Measurements from ENCODE around the gene SLC38A10.

DNA sequence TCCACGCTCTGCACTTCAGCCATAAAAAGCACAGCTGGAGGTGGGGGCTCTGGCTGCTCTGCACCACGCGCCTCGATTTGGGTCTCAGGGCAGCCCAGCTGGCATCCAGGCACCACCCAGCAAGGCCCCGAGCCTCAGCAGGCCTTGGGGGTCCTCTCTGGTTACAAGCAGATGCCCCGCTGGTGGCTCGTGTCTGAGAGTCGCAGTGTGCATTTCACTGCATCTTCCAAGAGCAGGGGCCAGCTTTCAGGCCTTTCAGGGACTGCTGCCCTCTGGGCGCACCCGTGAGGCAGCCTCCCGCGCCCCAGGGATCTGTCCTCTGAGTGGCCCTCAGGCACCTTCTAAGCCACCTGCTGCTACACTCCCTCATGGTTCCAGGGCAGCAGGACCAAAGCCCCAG is 30.5 kb downstream of the SLC38A10 start:
- TF ChIP-seq CTCF (IDR thresholded peaks at IDR 0.05) = no peak
- no peak for TF ChIP-seq POLR2A (IDR thresholded peaks at IDR 0.05)
